NCI-H1048 (cell line): ENCODE measurements around the gene SKIC8.

Source experiments
- DNase-seq: peaks from one replicate; lab custom pipeline; 2025; lab: John Stamatoyannopoulos, UW

The SKIC8 gene

GRCh38 chr15:78291698-78292097 lies 7.7 kb downstream of the SKIC8 start:
- DNase-seq, result no peak

GRCh38 chr15:78291052-78291451 lies 8.4 kb downstream of the SKIC8 start:
- DNase-seq, result no peak

- DNase-seq, result no peak
Measured at GRCh38 chr15:78290222-78290621, 9.2 kb downstream of the SKIC8 start.

GRCh38 chr15:78284758-78285157 lies 14.7 kb downstream of the SKIC8 start:
- no peak for DNase-seq

GRCh38 chr15:78282324-78282723 lies 17.1 kb downstream of the SKIC8 start:
- no peak for DNase-seq

- no peak for DNase-seq
Measured at GRCh38 chr15:78280319-78281072, 18.9 kb downstream of the SKIC8 start.

GRCh38 chr15:78276064-78276943 lies 23.1 kb downstream of the SKIC8 start:
- no peak for DNase-seq

GRCh38 chr15:78274994-78275393 lies 24.4 kb downstream of the SKIC8 start:
- no peak for DNase-seq

GRCh38 chr15:78272776-78273175 lies 26.6 kb downstream of the SKIC8 start:
- no peak for DNase-seq

- no peak for DNase-seq
Measured at GRCh38 chr15:78272316-78272715, 27.1 kb downstream of the SKIC8 start.

GRCh38 chr15:78266806-78267205 lies 32.6 kb downstream of the SKIC8 start:
- DNase-seq, result no peak

- no peak for DNase-seq
Measured at GRCh38 chr15:78266229-78266628, 33.2 kb downstream of the SKIC8 start.

GRCh38 chr15:78265752-78266224 lies 33.6 kb downstream of the SKIC8 start:
- no peak for DNase-seq

- no peak for DNase-seq
Measured at GRCh38 chr15:78265137-78265460, 34.3 kb downstream of the SKIC8 start.

GRCh38 chr15:78264304-78265136 lies 34.9 kb downstream of the SKIC8 start, which contains the start of gene DNAJA4:
Gene DNAJA4 (plus strand): TSS chr15:78264562. CDS start chr15:78264764, 202 bp downstream.
- no peak for DNase-seq

GRCh38 chr15:78263907-78264303 lies 35.5 kb downstream of the SKIC8 start:
- no peak for DNase-seq

GRCh38 chr15:78263351-78263781 lies 36.0 kb downstream of the SKIC8 start:
- DNase-seq, result no peak

GRCh38 chr15:78261062-78261461 lies 38.3 kb downstream of the SKIC8 start:
- DNase-seq, result no peak

GRCh38 chr15:78260489-78260888 lies 38.9 kb downstream of the SKIC8 start:
- DNase-seq, result no peak

GRCh38 chr15:78259232-78259631 lies 40.2 kb downstream of the SKIC8 start:
- no peak for DNase-seq

GRCh38 chr15:78257681-78258080 lies 41.7 kb downstream of the SKIC8 start:
- no peak for DNase-seq

GRCh38 chr15:78256044-78256437 lies 43.4 kb downstream of the SKIC8 start:
- no peak for DNase-seq
